ENCODE results near the gene DHX58. TPM values are rescaled to one million over a fixed set of nuclear protein-coding genes. Genes with fewer than 3 reads are reported as not detected.

Gene DHX58
- total RNA-seq, 1 experiment from 2014 or later: 0.79 TPM

GRCh38 chr17:42071810-42072209, 40.7 kb downstream of the DHX58 start:
- intact Hi-C loops (cut with micrococcal nuclease; ENCODE audit: unreplicated experiment): no loop called here
- H3K4me1 ChIP-seq: peaks cover 10% of the 10 kb centered on the region
- Mint-ChIP-seq H3K36me3 (ENCODE audit: insufficient read depth, unreplicated experiment) (no peaks in the 10 kb centered on the region), H3K4me3 (ENCODE audit: unreplicated experiment) (no peak overlapping the region), H3K27ac (ENCODE audit: unreplicated experiment) (no peak overlapping the region), H3K27me3 (ENCODE audit: insufficient read depth, unreplicated experiment) (peaks cover 3% of the 10 kb centered on the region), H3K4me1 (ENCODE audit: low read depth, unreplicated experiment) (no peaks in the 10 kb centered on the region), H3K9me3 (ENCODE audit: unreplicated experiment) (no peaks in the 10 kb centered on the region)
- H3K36me3 ChIP-seq (ENCODE audit: control insufficient read depth, insufficient read depth, low read length): no peaks in the 10 kb centered on the region
- no peak for DNase-seq
- BruUV-seq (replicated peaks): no TSS peak
- no peaks in the 10 kb centered on the region for H3K27me3 ChIP-seq (replicated peaks; ENCODE audit: control insufficient read depth, insufficient read depth, low read length)
- H3K4me3 ChIP-seq (ENCODE audit: low read depth, low read length): no peak overlapping the region
- ChIA-PET POLR2A (no interaction called here), CTCF (interaction anchor here (0.8 kb wide), 1 partner anchor 22 kb away, joined by 3 read pairs; no protein-coding TSS in a partner anchor)
- TF ChIP-seq, protein P1, sequence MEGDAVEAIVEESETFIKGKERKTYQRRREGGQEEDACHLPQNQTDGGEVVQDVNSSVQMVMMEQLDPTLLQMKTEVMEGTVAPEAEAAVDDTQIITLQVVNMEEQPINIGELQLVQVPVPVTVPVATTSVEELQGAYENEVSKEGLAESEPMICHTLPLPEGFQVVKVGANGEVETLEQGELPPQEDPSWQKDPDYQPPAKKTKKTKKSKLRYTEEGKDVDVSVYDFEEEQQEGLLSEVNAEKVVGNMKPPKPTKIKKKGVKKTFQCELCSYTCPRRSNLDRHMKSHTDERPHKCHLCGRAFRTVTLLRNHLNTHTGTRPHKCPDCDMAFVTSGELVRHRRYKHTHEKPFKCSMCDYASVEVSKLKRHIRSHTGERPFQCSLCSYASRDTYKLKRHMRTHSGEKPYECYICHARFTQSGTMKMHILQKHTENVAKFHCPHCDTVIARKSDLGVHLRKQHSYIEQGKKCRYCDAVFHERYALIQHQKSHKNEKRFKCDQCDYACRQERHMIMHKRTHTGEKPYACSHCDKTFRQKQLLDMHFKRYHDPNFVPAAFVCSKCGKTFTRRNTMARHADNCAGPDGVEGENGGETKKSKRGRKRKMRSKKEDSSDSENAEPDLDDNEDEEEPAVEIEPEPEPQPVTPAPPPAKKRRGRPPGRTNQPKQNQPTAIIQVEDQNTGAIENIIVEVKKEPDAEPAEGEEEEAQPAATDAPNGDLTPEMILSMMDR (IDR thresholded peaks at IDR 0.05; ENCODE audit: insufficient read depth in 1 of 2, low read depth in 1 of 2, low read length in 1 of 2, severe bottlenecking in 1 of 2, unreplicated experiment in 1 of 2): no peak
- H3K9me3 ChIP-seq: no peaks in the 10 kb centered on the region

GRCh38 chr17:42068979-42069378, 43.5 kb downstream of the DHX58 start:
- no peaks in the 10 kb centered on the region for H3K4me1 Mint-ChIP-seq (ENCODE audit: low read depth, unreplicated experiment)
- TF ChIP-seq, protein P1 (IDR thresholded peaks at IDR 0.05; ENCODE audit: insufficient read depth in 1 of 2, low read depth in 1 of 2, low read length in 1 of 2, severe bottlenecking in 1 of 2, unreplicated experiment in 1 of 2): no peak
- Histone ChIP-seq H3K4me3 (ENCODE audit: low read depth, low read length) (no peak overlapping the region), H3K27me3 (replicated peaks; ENCODE audit: control insufficient read depth, insufficient read depth, low read length) (no peaks in the 10 kb centered on the region), H3K36me3 (ENCODE audit: control insufficient read depth, insufficient read depth, low read length) (no peaks in the 10 kb centered on the region), H3K4me1 (peaks cover 10% of the 10 kb centered on the region), H3K9me3 (no peaks in the 10 kb centered on the region)
- no peak overlapping the region for H3K27ac Mint-ChIP-seq (ENCODE audit: unreplicated experiment)
- BruUV-seq (replicated peaks): no TSS peak
- no peak for DNase-seq
- H3K4me3 Mint-ChIP-seq (ENCODE audit: unreplicated experiment): no peak overlapping the region
- H3K36me3 Mint-ChIP-seq (ENCODE audit: insufficient read depth, unreplicated experiment): no peaks in the 10 kb centered on the region
- peaks cover 3% of the 10 kb centered on the region for H3K27me3 Mint-ChIP-seq (ENCODE audit: insufficient read depth, unreplicated experiment)
- H3K9me3 Mint-ChIP-seq (ENCODE audit: unreplicated experiment): no peaks in the 10 kb centered on the region
- ChIA-PET CTCF (interaction anchor here (0.5 kb wide), 1 partner anchor 503 kb away, joined by 3 read pairs; no protein-coding TSS in a partner anchor), POLR2A (no interaction called here)
- intact Hi-C loops (cut with micrococcal nuclease; ENCODE audit: unreplicated experiment): no loop called here

- BruUV-seq (replicated peaks): no TSS peak
- Mint-ChIP-seq H3K9me3 (ENCODE audit: unreplicated experiment) (no peaks in the 10 kb centered on the region), H3K27ac (ENCODE audit: unreplicated experiment) (no peak overlapping the region), H3K27me3 (ENCODE audit: insufficient read depth, unreplicated experiment) (peaks cover 3% of the 10 kb centered on the region), H3K36me3 (ENCODE audit: insufficient read depth, unreplicated experiment) (no peaks in the 10 kb centered on the region), H3K4me1 (ENCODE audit: low read depth, unreplicated experiment) (no peaks in the 10 kb centered on the region), H3K4me3 (ENCODE audit: unreplicated experiment) (no peak overlapping the region)
- CTCF ChIA-PET: interaction anchor here (0.7 to 1.8 kb wide), 8 partner anchors 19 to 53 kb away, joined by 3 to 7 read pairs (median 5); partner anchors contain the start of genes KAT2A and ZNF385C
- DNase-seq: peak; percentile 74 to 82
- Histone ChIP-seq H3K4me3 (ENCODE audit: low read depth, low read length) (no peak overlapping the region), H3K4me1 (peaks cover 10% of the 10 kb centered on the region), H3K27me3 (replicated peaks; ENCODE audit: control insufficient read depth, insufficient read depth, low read length) (no peaks in the 10 kb centered on the region), H3K36me3 (ENCODE audit: control insufficient read depth, insufficient read depth, low read length) (no peaks in the 10 kb centered on the region), H3K9me3 (no peaks in the 10 kb centered on the region)
- TF ChIP-seq, protein P1 (IDR thresholded peaks at IDR 0.05; ENCODE audit: insufficient read depth in 1 of 2, low read depth in 1 of 2, low read length in 1 of 2, severe bottlenecking in 1 of 2, unreplicated experiment in 1 of 2): peak; percentile 85 to 91
- POLR2A ChIA-PET: interaction anchor here (0.6 kb wide), 1 partner anchor 11 kb away, joined by 3 read pairs; no protein-coding TSS in a partner anchor
- intact Hi-C loops (cut with micrococcal nuclease; ENCODE audit: unreplicated experiment): loop anchor here (1.0 kb wide), 2 partner anchors 34 to 49 kb away; no protein-coding TSS in a partner anchor
These were observed 45.0 kb downstream of the DHX58 start for GRCh38 chr17:42067371-42068091.

Data from Caco-2 (cell line).